HG03342 (cell line): ENCODE measurements around the gene E2F1.
"Not testable (repeated sequence)": the region's sequence is repeated elsewhere in the genome, so short reads cannot be mapped to it uniquely, and the experiment has no call there.

Experiments
- ATAC-seq: cut with Tn5 transposase; IDR thresholded peaks from one replicate; pipeline ENCODE4 v1.9.1; 2021; ENCODE audit warnings: mild to moderate bottlenecking, moderate library complexity; ENCODE audit not compliant: unreplicated experiment

The E2F1 gene

GRCh38 chr20:33646191-33646590 is 40.0 kb downstream of the E2F1 start:
- no peak for ATAC-seq

GRCh38 chr20:33645396-33645795 is 40.8 kb downstream of the E2F1 start:
- ATAC-seq = no peak

DNA sequence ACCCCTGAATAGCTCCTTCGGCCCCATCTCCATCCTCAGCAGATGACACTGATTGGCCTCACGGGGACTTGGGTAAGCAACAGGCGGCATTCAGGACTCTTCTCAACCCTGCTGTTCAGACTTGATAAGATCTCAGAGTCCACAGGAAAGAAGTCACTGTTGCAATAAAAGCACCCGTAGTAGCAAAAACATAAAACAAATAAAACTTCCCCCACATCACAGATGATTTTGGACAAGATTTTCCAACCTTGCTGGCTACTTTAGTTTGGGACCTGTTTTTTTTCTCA is 41.2 kb downstream of the E2F1 start:
- ATAC-seq = no peak

- ATAC-seq = no peak
Measured at GRCh38 chr20:33644313-33645071, 41.7 kb downstream of the E2F1 start.

GRCh38 chr20:33640287-33640686 is 45.9 kb downstream of the E2F1 start:
- ATAC-seq = no peak

DNA sequence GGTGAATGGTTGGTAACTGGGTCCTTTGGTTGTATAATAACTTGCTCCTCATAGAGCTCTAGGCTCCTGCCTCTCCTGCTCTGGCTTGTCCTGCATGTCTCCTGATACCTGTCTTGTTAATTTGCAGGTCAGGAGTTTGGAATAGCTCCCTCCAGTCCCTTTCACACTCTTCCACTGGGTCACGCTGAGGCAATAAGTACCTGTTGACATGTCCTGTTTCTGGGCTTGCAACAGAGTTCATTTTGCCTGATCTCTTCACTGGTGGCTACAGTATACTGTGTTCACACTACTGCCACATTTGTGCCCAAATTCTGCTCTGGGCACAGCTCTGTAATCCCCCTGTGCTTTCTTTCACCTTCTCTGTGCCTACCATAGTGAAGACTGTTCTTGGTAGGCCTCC is 49.4 kb downstream of the E2F1 start:
- ATAC-seq = no peak

DNA sequence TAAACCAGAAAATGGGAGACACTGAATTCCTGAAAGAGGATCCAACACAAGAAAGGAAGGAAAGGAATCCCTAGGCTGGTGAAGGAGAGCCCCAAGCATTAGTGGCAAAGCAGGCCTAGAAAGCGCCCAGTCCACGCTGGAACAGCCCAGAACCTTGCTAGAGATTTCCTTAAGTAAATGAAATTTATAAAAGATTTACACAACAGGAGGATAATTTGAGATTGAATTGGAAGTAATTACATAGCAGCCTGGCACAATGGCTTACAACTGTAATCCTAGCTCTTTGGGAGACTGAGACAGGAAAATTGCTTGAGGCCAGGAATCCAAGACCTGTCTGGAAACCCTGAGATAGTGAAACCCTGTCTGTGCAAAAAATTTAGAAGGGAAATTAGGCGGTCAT is 50.8 kb downstream of the E2F1 start:
- no peak for ATAC-seq

DNA sequence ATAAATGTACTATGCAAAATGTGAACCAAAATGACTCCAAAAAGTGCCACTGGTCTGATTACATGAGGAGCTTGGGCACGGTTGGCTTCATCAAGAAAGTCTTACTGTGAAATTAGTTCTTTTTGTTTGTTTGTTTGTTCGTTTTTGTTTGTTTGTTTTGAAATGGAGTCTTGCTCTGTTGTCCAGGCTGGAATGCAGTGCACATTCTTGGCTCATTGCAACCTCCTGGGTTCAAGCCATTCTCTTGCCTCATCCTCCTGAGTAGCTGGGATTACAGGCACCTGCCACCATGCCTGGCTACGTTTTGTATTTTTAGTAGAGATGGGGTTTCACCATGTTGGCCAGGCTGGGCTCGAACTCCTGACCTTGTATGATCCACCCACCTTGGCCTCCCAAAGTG is 54.3 kb downstream of the E2F1 start:
- not testable (repeated sequence) for ATAC-seq

DNA sequence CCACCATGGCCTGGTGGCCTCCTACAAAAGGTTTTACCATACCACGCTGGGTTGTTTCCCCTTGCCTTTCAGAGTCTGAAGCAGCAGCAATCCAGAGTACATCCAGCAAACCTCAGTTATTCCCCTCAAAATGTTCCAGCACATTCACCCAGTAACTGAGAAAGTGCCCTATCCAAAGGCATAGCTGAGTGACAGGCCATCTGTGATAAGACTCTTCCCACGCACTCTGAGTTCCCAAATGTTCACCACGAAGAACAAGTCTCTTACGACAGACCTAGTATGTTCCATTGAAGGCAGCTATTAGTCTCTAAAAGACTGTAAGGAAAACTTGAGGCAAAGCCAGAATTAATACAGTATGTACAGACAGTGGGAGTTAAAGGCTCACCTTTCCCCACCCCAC is 55.7 kb downstream of the E2F1 start:
- ATAC-seq = no peak

DNA sequence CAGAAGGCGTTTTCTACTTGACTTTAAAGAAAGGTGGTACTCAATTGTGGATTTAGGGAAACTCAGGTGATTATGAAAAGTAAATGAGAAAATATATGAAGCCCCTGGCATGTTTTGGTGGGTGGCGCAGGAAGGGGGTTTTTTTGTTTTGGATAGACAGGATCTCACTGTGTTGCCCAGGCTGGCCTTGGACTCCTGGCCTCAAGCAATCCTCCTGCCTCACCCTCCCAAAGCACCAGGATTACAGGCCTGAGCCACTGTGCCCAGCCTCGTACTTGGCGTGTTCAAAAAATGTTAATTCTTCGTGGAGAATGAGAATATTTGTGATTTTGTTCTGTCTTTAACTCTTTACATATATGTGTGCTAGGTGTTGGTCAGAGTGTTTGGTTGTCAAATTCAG is 56.2 kb downstream of the E2F1 start:
- no peak for ATAC-seq

- no peak for ATAC-seq
Measured at GRCh38 chr20:33629533-33629932, 56.7 kb downstream of the E2F1 start.

DNA sequence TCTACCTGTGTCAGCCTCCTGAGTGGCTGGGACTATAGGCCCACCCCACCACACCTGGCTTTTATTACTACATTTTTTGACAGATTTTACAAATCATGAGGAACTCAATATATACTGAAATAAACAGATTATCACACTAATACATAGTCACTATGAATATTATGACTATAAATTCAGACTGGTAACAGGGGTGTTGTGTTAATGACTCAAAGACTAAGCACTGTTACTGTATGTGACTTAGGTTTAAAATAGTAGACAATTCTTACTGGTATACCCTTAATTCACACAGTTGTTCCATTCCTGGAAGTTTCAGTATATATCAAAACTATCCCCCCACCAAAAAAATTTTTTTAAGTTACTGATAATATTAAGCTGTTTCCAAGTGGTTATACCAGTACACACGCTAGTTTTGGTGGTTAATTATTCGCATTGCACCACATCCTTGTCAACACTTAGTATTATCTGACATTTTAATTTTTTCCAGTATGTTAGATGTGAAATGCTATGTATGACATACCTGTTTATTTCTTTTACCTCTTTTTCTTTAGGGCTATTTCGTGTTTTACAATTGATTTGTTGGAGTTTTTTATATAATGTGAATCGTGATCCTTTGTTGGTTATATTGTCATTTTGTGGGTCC is 58.5 kb downstream of the E2F1 start:
- ATAC-seq = no peak

DNA sequence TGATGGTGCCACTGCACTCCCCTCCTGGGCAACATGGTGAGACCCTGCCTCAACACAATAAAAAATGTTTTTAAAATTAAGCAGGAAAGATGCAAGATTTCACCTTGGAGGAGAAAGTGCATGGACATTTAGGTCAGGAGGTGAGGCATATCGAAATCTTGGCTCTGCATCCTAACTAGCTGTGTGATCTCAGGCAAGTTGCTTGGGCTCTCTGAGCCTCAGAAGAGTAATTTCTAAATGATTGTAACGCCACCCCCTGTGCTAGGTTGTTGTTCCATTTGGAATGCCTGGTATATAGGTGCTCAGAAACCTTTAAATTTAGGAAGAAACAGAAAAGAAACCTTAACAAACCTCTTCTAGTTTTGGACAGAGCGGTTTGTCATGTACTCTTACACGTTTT is 60.0 kb downstream of the E2F1 start:
- no peak for ATAC-seq
